Loucy (cell line): ENCODE results near the gene CLDN2.
"Not testable (repeated sequence)": the region's sequence is repeated elsewhere in the genome, so short reads cannot be mapped to it uniquely, and the experiment has no call there.

ENCODE experiments used
- H2AFZ ChIP-seq: fragments of 200-600 bp; sonication (generic); 2 replicates; pipeline ENCODE4 v1.6.0; 2016; ENCODE audit warnings: antibody characterized with exemption, mild to moderate bottlenecking, low read length, moderate library complexity
- H3F3A ChIP-seq: fragments of 200-600 bp; 2 replicates; pipeline ENCODE4 v1.6.0; 2016; ENCODE audit warnings: antibody characterized with exemption, low read depth, mild to moderate bottlenecking
- H3K27me3 ChIP-seq: fragments of 200-600 bp; sonication (generic); 2 replicates; pipeline ENCODE4 v1.6.1; 2014; ENCODE audit warnings: low read length, mild to moderate bottlenecking; ENCODE audit not compliant: insufficient read depth, poor library complexity, severe bottlenecking
- H3K36me3 ChIP-seq: fragments of 200-600 bp; sonication (generic); 2 replicates; pipeline ENCODE4 v1.6.1; 2016; ENCODE audit warnings: low read length; ENCODE audit not compliant: insufficient read depth
- H3K4me1 ChIP-seq: fragments of 200-600 bp; sonication (generic); 2 replicates; pipeline ENCODE4 v1.5.1; 2014; ENCODE audit warnings: low read length, mild to moderate bottlenecking; ENCODE audit not compliant: insufficient read depth, poor library complexity, severe bottlenecking
- H3K4me2 ChIP-seq: fragments of 200-600 bp; sonication (generic); 2 replicates; pipeline ENCODE4 v1.6.0; 2014; ENCODE audit warnings: antibody characterized with exemption, low read length, low read depth, mild to moderate bottlenecking; ENCODE audit not compliant: poor library complexity, severe bottlenecking
- H3K4me3 ChIP-seq: fragments of 200-600 bp; sonication (generic); 2 replicates; pipeline ENCODE4 v1.5.1; 2014; ENCODE audit warnings: low read length, mild to moderate bottlenecking, mixed read lengths; ENCODE audit not compliant: poor library complexity, severe bottlenecking
- H3K79me2 ChIP-seq: fragments of 200-600 bp; sonication (generic); 2 replicates; pipeline ENCODE4 v1.6.1; 2014; ENCODE audit warnings: low read length; ENCODE audit not compliant: insufficient read depth
- H3K9ac ChIP-seq: fragments of 200-600 bp; sonication (generic); 2 replicates; pipeline ENCODE4 v1.6.0; 2014; ENCODE audit warnings: mild to moderate bottlenecking, low read depth, low read length, moderate library complexity; ENCODE audit not compliant: poor library complexity, severe bottlenecking
- H3K9me2 ChIP-seq: fragments of 200-600 bp; sonication (generic); replicated peaks from 2 replicates; pipeline ENCODE4 v1.6.1; 2016; ENCODE audit warnings: low read depth, low read length, mixed read lengths
- H3K9me3 ChIP-seq: fragments of 200-600 bp; sonication (generic); 2 replicates; pipeline ENCODE4 v1.6.1; 2014; ENCODE audit warnings: mild to moderate bottlenecking, antibody characterized with exemption, low read length, low read depth; ENCODE audit not compliant: insufficient read depth
- H4K20me1 ChIP-seq: fragments of 200-600 bp; sonication (generic); 2 replicates; pipeline ENCODE4 v1.6.0; 2014; ENCODE audit warnings: antibody characterized with exemption, low read length, mild to moderate bottlenecking; ENCODE audit not compliant: insufficient read depth, poor library complexity, severe bottlenecking
- EZH2phosphoT487 ChIP-seq: fragments of 200-600 bp; IDR thresholded peaks from 2 replicates; pipeline ENCODE4 v1.6.1; 2018; ENCODE audit warnings: antibody characterized with exemption, mild to moderate bottlenecking, moderate library complexity, borderline replicate concordance
- TF ChIP-seq, protein P1 (sequence below): fragments of 200-600 bp; sonication (generic); conservative IDR thresholded peaks from 2 replicates; pipeline ENCODE4 v1.5.1; 2014; ENCODE audit warnings: mild to moderate bottlenecking, antibody characterized with exemption, low read length

Gene CLDN2, protein sequence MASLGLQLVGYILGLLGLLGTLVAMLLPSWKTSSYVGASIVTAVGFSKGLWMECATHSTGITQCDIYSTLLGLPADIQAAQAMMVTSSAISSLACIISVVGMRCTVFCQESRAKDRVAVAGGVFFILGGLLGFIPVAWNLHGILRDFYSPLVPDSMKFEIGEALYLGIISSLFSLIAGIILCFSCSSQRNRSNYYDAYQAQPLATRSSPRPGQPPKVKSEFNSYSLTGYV

DNA sequence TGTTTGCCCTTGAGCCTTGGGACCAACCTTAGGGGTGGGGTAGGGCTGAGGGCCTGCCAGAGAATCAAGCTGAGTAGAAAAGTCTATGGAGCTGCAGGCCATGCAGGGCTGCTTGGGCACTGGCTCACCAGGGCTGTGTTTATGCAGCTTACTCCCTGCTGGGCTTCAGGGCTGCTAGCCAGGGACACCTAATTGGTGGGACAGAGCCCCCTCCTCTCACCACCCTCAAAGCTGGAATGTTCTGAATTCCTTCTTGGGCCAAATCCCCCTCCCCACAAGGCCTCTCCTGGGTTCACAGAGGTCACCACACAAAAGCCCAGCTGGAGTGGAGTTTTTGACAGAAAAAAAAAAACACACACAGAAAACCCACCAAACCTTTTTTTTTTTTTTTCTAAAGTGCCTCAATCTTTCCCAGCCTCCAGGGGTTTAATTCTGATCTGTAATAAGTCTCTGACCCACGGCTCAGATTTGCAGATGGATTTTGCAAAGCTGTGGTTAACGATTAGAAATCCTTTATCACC, at the start of gene CLDN2:
TSS of gene CLDN2 (plus strand) at position 471 of the 521 bp plus-strand sequence. CDS start 7,827 bp downstream, outside the sequence.
- H4K20me1 ChIP-seq, result no peaks in the 10 kb centered on the region
- no peaks in the 10 kb centered on the region for H3K27me3 ChIP-seq

DNA sequence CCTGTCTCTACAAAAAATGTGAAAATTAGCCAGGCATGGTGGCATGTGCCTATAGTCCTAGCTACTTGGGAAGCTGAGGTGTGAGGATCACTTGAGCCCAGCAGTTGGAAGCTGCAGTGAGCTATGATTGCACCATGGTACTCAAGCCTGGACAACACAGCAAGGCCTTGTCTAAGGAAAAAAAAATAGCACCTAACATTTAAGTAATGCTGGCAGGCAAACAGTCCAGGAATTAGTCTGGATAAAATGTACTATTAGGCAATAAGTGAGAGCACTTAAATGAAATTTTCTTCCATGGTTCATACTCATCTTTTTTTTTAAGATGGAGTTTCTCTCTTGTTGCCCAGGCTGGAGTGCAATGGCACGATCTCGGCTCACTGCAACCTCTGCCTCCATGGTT, 47.4 kb upstream of the CLDN2 start:
- H3K36me3 ChIP-seq, H2AFZ ChIP-seq, H3K4me2 ChIP-seq, H4K20me1 ChIP-seq, H3K27me3 ChIP-seq, H3K4me3 ChIP-seq, H3K9ac ChIP-seq, H3K9me2 ChIP-seq, H3K9me3 ChIP-seq, H3F3A ChIP-seq, H3K79me2 ChIP-seq, H3K4me1 ChIP-seq: not testable (repeated sequence)

More for the DNA sequence above, at the start of gene CLDN2:
- Histone ChIP-seq H3K9ac (no peak within 1 kb of the TSS), H3F3A (no peaks in the 10 kb centered on the region), H2AFZ (no peak within 1 kb of the TSS), H3K79me2 (no peaks in the 10 kb centered on the region), H3K4me3 (no peak within 1 kb of the TSS), H3K9me2 (no peaks in the 10 kb centered on the region), H3K4me1 (peaks cover 16% of the 10 kb centered on the region), H3K36me3 (no peaks in the 10 kb centered on the region), H3K9me3 (no peaks in the 10 kb centered on the region), H3K4me2 (no peak within 1 kb of the TSS)
- no peak for TF ChIP-seq EZH2phosphoT487
- TF ChIP-seq, protein P1, sequence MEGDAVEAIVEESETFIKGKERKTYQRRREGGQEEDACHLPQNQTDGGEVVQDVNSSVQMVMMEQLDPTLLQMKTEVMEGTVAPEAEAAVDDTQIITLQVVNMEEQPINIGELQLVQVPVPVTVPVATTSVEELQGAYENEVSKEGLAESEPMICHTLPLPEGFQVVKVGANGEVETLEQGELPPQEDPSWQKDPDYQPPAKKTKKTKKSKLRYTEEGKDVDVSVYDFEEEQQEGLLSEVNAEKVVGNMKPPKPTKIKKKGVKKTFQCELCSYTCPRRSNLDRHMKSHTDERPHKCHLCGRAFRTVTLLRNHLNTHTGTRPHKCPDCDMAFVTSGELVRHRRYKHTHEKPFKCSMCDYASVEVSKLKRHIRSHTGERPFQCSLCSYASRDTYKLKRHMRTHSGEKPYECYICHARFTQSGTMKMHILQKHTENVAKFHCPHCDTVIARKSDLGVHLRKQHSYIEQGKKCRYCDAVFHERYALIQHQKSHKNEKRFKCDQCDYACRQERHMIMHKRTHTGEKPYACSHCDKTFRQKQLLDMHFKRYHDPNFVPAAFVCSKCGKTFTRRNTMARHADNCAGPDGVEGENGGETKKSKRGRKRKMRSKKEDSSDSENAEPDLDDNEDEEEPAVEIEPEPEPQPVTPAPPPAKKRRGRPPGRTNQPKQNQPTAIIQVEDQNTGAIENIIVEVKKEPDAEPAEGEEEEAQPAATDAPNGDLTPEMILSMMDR, result no peak

DNA sequence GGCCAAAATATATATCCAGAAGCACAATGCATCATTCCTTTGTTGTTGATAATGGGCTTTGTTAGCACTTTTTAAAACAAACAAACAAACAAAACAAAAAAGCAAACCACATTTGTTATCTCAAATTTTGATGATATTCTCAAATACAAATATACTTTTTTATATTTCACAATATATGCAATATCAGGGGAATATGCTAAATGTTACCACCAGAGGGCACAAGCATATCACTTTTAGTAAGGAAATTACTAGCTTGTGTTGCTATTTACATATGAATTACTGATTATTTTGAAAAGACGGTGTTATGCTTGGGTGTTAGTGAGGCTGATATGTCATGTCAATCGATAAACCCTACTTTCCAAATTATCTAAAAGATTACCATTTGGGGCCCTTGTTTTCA, 46.1 kb upstream of the CLDN2 start:
- Histone ChIP-seq H3K27me3 (no peaks in the 10 kb centered on the region), H3K4me2 (no peak overlapping the region), H3K4me3 (no peak overlapping the region), H3K36me3 (no peaks in the 10 kb centered on the region), H2AFZ (no peak overlapping the region), H3K4me1 (no peaks in the 10 kb centered on the region), H3K9me3 (no peaks in the 10 kb centered on the region), H3K9ac (no peak overlapping the region), H3K9me2 (no peaks in the 10 kb centered on the region), H4K20me1 (no peaks in the 10 kb centered on the region), H3F3A (no peaks in the 10 kb centered on the region), H3K79me2 (no peaks in the 10 kb centered on the region)
- no peak for TF ChIP-seq EZH2phosphoT487
- TF ChIP-seq, protein P1, result peak; percentile 66

DNA sequence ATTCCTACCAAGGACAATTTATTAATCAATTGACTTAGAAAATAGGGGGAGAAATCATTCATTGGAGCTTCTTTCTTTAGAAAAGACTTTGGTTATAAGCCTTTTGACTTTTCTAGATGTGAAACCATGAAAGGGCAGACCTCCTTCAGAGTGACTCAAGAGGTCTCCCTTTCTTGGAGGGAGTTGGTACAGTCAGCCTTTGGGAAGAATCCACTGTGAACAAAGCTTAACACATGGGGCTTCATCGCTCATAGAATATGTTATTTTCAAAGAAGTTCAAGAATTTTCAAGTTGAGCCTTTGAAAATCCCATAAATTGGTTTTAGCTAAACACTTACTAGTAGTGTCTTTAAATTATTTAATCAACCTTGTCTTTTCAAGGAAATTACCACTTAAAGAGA, 45.1 kb upstream of the CLDN2 start:
- Histone ChIP-seq H3F3A (no peaks in the 10 kb centered on the region), H3K4me3 (no peak overlapping the region), H3K79me2 (no peaks in the 10 kb centered on the region), H2AFZ (no peak overlapping the region), H3K4me2 (no peak overlapping the region), H4K20me1 (no peaks in the 10 kb centered on the region), H3K36me3 (no peaks in the 10 kb centered on the region), H3K9me2 (no peaks in the 10 kb centered on the region), H3K9me3 (no peaks in the 10 kb centered on the region), H3K4me1 (no peaks in the 10 kb centered on the region), H3K9ac (no peak overlapping the region), H3K27me3 (no peaks in the 10 kb centered on the region)
- no peak for TF ChIP-seq EZH2phosphoT487
- TF ChIP-seq, protein P1, result no peak
